HEK293 (cell line): ENCODE data around the gene GFOD1.
A peak's percentile ranks its signal among the peaks of the same experiment; 100 is the strongest.

ENCODE experiments used
- CTCF ChIA-PET: fragments of 350-600 bp; formaldehyde crosslinking; extraction: SDS; loops from one replicate; lab custom pipeline; 2021; ENCODE audit warnings: antibody characterized with exemption; lab: Yijun Ruan, JAX
- POLR2A ChIA-PET: fragments of 300-600 bp; formaldehyde crosslinking; extraction: SDS; loops from one replicate; lab custom pipeline; 2020; ENCODE audit warnings: antibody characterized with exemption, inconsistent platforms; lab: Yijun Ruan, JAX
- H3K27ac ChIP-seq: fragments of 200-500 bp; sonication (Bioruptor generic); 2 replicates; pipeline ENCODE4 v1.5.1; 2014; ENCODE audit warnings: low read depth, low read length, control low read depth, inconsistent platforms; ENCODE audit errors: extremely low read depth
- H3K36me3 ChIP-seq, 2 experiments: fragments of 200-500 bp in 1 of 2; sonication (Bioruptor generic) in 1 of 2; 1 replicate in 1 of 2; 2 replicates in 1 of 2; pipeline ENCODE4 v1.5.1; 2014 to 2017; ENCODE audit warnings: inconsistent platforms in 2 of 2, low read length in 2 of 2; ENCODE audit not compliant: control insufficient read depth in 2 of 2, insufficient read depth in 1 of 2
- H3K4me1 ChIP-seq: fragments of 200-500 bp; sonication (Bioruptor generic); 2 replicates; pipeline ENCODE4 v1.5.1; 2014; ENCODE audit warnings: mild to moderate bottlenecking, low read length, inconsistent platforms; ENCODE audit not compliant: control insufficient read depth, insufficient read depth
- H3K4me3 ChIP-seq: 2 replicates; pipeline ENCODE4 v1.5.1; 2011; ENCODE audit warnings: low read depth, mild to moderate bottlenecking, control low read depth, low read length, moderate library complexity
- H3K9me3 ChIP-seq: fragments of 200-500 bp; sonication (Bioruptor generic); 2 replicates; pipeline ENCODE4 v1.5.1; 2014; ENCODE audit warnings: low read depth, low read length, inconsistent platforms; ENCODE audit not compliant: control insufficient read depth, insufficient read depth
- ELK4 ChIP-seq: IDR thresholded peaks from 2 replicates; pipeline ENCODE4 v1.6.1; 2011; ENCODE audit warnings: mild to moderate bottlenecking, low read depth, low read length, borderline replicate concordance
- HOXA7 ChIP-seq: sonication (generic); formaldehyde crosslinking; IDR thresholded peaks from 2 replicates; pipeline ENCODE4 v1.8.1; 2022; ENCODE audit warnings: missing genetic modification reagents, borderline replicate concordance
- KLF1 ChIP-seq: fragments of 450-650 bp; formaldehyde crosslinking; IDR thresholded peaks from 2 replicates; pipeline ENCODE4 v1.5.1; 2016; ENCODE audit warnings: missing biosample characterization, missing genetic modification characterization
- MYNN ChIP-seq: fragments of 450-650 bp; formaldehyde crosslinking; IDR thresholded peaks from 2 replicates; pipeline ENCODE4 v1.5.1; 2016; ENCODE audit warnings: missing biosample characterization, missing genetic modification characterization, borderline replicate concordance
- OVOL3 ChIP-seq: fragments of 450-650 bp; formaldehyde crosslinking; IDR thresholded peaks from 2 replicates; pipeline ENCODE4 v1.5.1; 2016; ENCODE audit warnings: missing biosample characterization, missing genetic modification characterization
- PRDM1 ChIP-seq: fragments of 450-650 bp; formaldehyde crosslinking; IDR thresholded peaks from 2 replicates; pipeline ENCODE4; 2016; ENCODE audit warnings: missing biosample characterization, missing genetic modification characterization
- PRDM2 ChIP-seq: fragments of 450-650 bp; formaldehyde crosslinking; IDR thresholded peaks from 2 replicates; pipeline ENCODE4 v1.5.1; 2016; ENCODE audit warnings: missing biosample characterization, missing genetic modification characterization, borderline replicate concordance
- RBAK ChIP-seq: fragments of 450-650 bp; formaldehyde crosslinking; IDR thresholded peaks from 2 replicates; pipeline ENCODE4 v1.5.1; 2016; ENCODE audit warnings: missing biosample characterization, missing genetic modification characterization
- REST ChIP-seq: fragments of 450-650 bp; formaldehyde crosslinking; IDR thresholded peaks from 2 replicates; pipeline ENCODE4 v1.5.1; 2016; ENCODE audit warnings: missing biosample characterization, missing genetic modification characterization
- SCRT2 ChIP-seq: fragments of 450-650 bp; formaldehyde crosslinking; IDR thresholded peaks from 2 replicates; pipeline ENCODE4 v1.5.1; 2016; ENCODE audit warnings: missing biosample characterization, missing genetic modification characterization
- ZBTB48 ChIP-seq: fragments of 450-650 bp; formaldehyde crosslinking; IDR thresholded peaks from 2 replicates; pipeline ENCODE4 v1.5.1; 2016; ENCODE audit warnings: missing biosample characterization, missing genetic modification characterization
- ZIC2 ChIP-seq: fragments of 450-650 bp; formaldehyde crosslinking; IDR thresholded peaks from 2 replicates; pipeline ENCODE4 v1.5.1; 2016; ENCODE audit warnings: missing biosample characterization, missing genetic modification characterization
- ZNF155 ChIP-seq: fragments of 450-650 bp; formaldehyde crosslinking; IDR thresholded peaks from 2 replicates; pipeline ENCODE4 v1.5.1; 2016; ENCODE audit warnings: missing biosample characterization, missing genetic modification characterization
- ZNF2 ChIP-seq: fragments of 450-650 bp; formaldehyde crosslinking; IDR thresholded peaks from 2 replicates; pipeline ENCODE4 v1.5.1; 2016; ENCODE audit warnings: missing biosample characterization, missing genetic modification characterization
- ZNF202 ChIP-seq: fragments of 450-650 bp; formaldehyde crosslinking; IDR thresholded peaks from 2 replicates; pipeline ENCODE4 v1.5.1; 2016; ENCODE audit warnings: missing biosample characterization, missing genetic modification characterization, borderline replicate concordance
- ZNF266 ChIP-seq: fragments of 450-650 bp; formaldehyde crosslinking; IDR thresholded peaks from 2 replicates; pipeline ENCODE4 v1.5.1; 2016; ENCODE audit warnings: missing biosample characterization, missing genetic modification characterization, low read depth
- ZNF473 ChIP-seq: fragments of 450-650 bp; formaldehyde crosslinking; IDR thresholded peaks from 2 replicates; pipeline ENCODE4 v1.5.1; 2017; ENCODE audit warnings: missing biosample characterization, missing genetic modification characterization
- ZNF548 ChIP-seq: fragments of 450-650 bp; formaldehyde crosslinking; IDR thresholded peaks from 2 replicates; pipeline ENCODE4 v1.5.1; 2016; ENCODE audit warnings: missing biosample characterization, missing genetic modification characterization
- ZNF549 ChIP-seq: fragments of 450-650 bp; IDR thresholded peaks from 2 replicates; pipeline ENCODE4 v1.5.1; 2018; ENCODE audit warnings: missing biosample characterization, missing genetic modification characterization, mild to moderate bottlenecking, inconsistent platforms, moderate library complexity
- ZNF629 ChIP-seq: fragments of 450-650 bp; formaldehyde crosslinking; IDR thresholded peaks from 2 replicates; pipeline ENCODE4 v1.5.1; 2017; ENCODE audit warnings: missing biosample characterization, missing genetic modification characterization

Gene GFOD1

GRCh38 chr6:13360671-13361540 lies 126.5 kb downstream of the GFOD1 start:
- H3K4me1 ChIP-seq: no peaks in the 10 kb centered on the region
- peaks cover 0 to 8% of the 10 kb centered on the region in 2 experiments; a peak in 2 of 3 replicates for H3K36me3 ChIP-seq
- H3K27ac ChIP-seq: no peak overlapping the region
- TF ChIP-seq ZIC2 (tag by site-specific recombination) (peak; percentile 20; the same call in 1 of the 2 replicates), ZNF548 (tag by site-specific recombination) (no peak)
- no peak overlapping the region for H3K4me3 ChIP-seq
- H3K9me3 ChIP-seq: no peaks in the 10 kb centered on the region
- POLR2A ChIA-PET: interaction anchor here (0.6 to 2.1 kb wide), 2 partner anchors 213 to 343 kb away, joined by 4 to 5 read pairs; partner anchors contain the start of gene SIRT5
- CTCF ChIA-PET: interaction anchor here (0.7 to 1.5 kb wide), 2 partner anchors 22 to 215 kb away, joined by 3 to 5 read pairs; no protein-coding TSS in a partner anchor

- H3K27ac ChIP-seq: no peak overlapping the region
- no peaks in the 10 kb centered on the region for H3K9me3 ChIP-seq
- no peak overlapping the region for H3K4me3 ChIP-seq
- H3K4me1 ChIP-seq: no peaks in the 10 kb centered on the region
- POLR2A ChIA-PET: interaction anchor here (1.0 kb wide), 1 partner anchor 215 kb away, joined by 3 read pairs; the partner anchor contains the start of gene SIRT5
- TF ChIP-seq ZNF2 (tag by site-specific recombination): no peak
- TF ChIP-seq ZNF202 (tag by site-specific recombination): no peak
- no peak for TF ChIP-seq OVOL3 (tag by site-specific recombination)
- TF ChIP-seq PRDM1 (tag by site-specific recombination): no peak
- no peak for TF ChIP-seq ZNF549 (tag by site-specific recombination)
- TF ChIP-seq ZNF548 (tag by site-specific recombination): no peak
- TF ChIP-seq KLF1 (tag by site-specific recombination): no peak
- no peak for TF ChIP-seq ZNF629
- TF ChIP-seq REST (tag by site-specific recombination): no peak
- no peak for TF ChIP-seq ELK4
- TF ChIP-seq RBAK (tag by site-specific recombination): no peak
- TF ChIP-seq PRDM2: no peak
- TF ChIP-seq HOXA7 (CRISPR knock-in tag): no peak
- no peak for TF ChIP-seq MYNN (tag by site-specific recombination)
- no peak for TF ChIP-seq ZBTB48 (tag by site-specific recombination)
- TF ChIP-seq SCRT2 (tag by site-specific recombination): no peak
- TF ChIP-seq ZNF266: no peak
- no peak for TF ChIP-seq ZNF473 (tag by site-specific recombination)
- TF ChIP-seq ZNF155 (tag by site-specific recombination): no peak
- H3K36me3 ChIP-seq: no peaks in the 10 kb centered on the region
- CTCF ChIA-PET: interaction anchor here (0.7 to 2.6 kb wide), 3 partner anchors 127 to 216 kb away, joined by 3 to 9 read pairs (median 3); partner anchors contain the start of gene SIRT5
Observed at GRCh38 chr6:13359287-13359686, 128.1 kb downstream of the GFOD1 start.
